BJ (cell line): ENCODE measurements around the gene TEX19. TPM values are rescaled to one million over a fixed set of nuclear protein-coding genes. Genes with fewer than 3 reads are reported as not detected.
"Not testable (repeated sequence)": the region's sequence is repeated elsewhere in the genome, so short reads cannot be mapped to it uniquely, and the experiment has no call there.

Experiments used
- CTCF ChIA-PET: fragments of 350-600 bp; formaldehyde crosslinking; extraction: SDS; loops from one replicate; lab custom pipeline; 2021; ENCODE audit warnings: antibody characterized with exemption, inconsistent platforms; lab: Yijun Ruan, JAX
- POLR2A ChIA-PET: fragments of 300-600 bp; sonication (Branson Sonifier 250); formaldehyde crosslinking; extraction: SDS; loops from one replicate; lab custom pipeline; 2021; ENCODE audit warnings: antibody characterized with exemption; lab: Charles Lee
- DNase-seq: peaks from one replicate; pipeline ENCODE4 v3.0.0-alpha.2; 2011; ENCODE audit warnings: low read depth
- H3K27me3 ChIP-seq: 2 replicates; pipeline ENCODE4 v1.6.0; 2011; ENCODE audit warnings: low read length; ENCODE audit not compliant: control insufficient read depth, insufficient read depth
- H3K36me3 ChIP-seq: 2 replicates; pipeline ENCODE4 v1.5.1; 2011; ENCODE audit warnings: low read length; ENCODE audit not compliant: control insufficient read depth, insufficient read depth
- H3K4me3 ChIP-seq: 2 replicates; pipeline ENCODE4 v1.5.1; 2011; ENCODE audit warnings: low read depth, mild to moderate bottlenecking, control low read depth, low read length
- polyA plus RNA-seq: library from polyadenylated mRNA; depleted of rRNA; stranded (reverse); fragments of >200 nt; gene quantifications from 2 replicates; pipeline ENCODE4 v1.2.3, GENCODE V29; 2011
- TF ChIP-seq, protein P1 (sequence below): IDR thresholded peaks from 2 replicates; pipeline ENCODE4 v1.5.1; 2011; ENCODE audit warnings: low read depth, mild to moderate bottlenecking, control low read depth, inconsistent platforms, low read length, moderate library complexity; ENCODE audit not compliant: insufficient read depth

Gene TEX19
- polyA plus RNA-seq, 1 experiment = 0.06 TPM

GRCh38 chr17:82377924-82378740, 19.1 kb downstream of the TEX19 start:
- CTCF ChIA-PET = interaction anchor here (0.7 to 0.9 kb wide), 2 partner anchors 13 to 39 kb away, joined by 3 to 4 read pairs; no protein-coding TSS in a partner anchor

DNA sequence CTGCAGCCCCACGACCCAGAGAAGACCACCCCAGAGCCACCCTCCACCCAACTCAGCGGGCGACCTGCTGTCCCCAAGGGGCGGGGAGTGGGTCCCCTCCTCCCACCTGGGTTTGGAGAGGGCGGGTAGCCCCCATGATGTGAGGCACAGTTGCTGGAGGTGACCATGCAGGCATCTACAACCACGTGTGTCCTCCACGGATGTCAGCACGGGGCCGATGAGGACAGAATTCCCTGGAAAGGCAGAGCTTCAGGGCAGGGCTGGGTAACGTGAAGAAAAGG, 19.6 kb downstream of the TEX19 start:
- TF ChIP-seq, protein P1, sequence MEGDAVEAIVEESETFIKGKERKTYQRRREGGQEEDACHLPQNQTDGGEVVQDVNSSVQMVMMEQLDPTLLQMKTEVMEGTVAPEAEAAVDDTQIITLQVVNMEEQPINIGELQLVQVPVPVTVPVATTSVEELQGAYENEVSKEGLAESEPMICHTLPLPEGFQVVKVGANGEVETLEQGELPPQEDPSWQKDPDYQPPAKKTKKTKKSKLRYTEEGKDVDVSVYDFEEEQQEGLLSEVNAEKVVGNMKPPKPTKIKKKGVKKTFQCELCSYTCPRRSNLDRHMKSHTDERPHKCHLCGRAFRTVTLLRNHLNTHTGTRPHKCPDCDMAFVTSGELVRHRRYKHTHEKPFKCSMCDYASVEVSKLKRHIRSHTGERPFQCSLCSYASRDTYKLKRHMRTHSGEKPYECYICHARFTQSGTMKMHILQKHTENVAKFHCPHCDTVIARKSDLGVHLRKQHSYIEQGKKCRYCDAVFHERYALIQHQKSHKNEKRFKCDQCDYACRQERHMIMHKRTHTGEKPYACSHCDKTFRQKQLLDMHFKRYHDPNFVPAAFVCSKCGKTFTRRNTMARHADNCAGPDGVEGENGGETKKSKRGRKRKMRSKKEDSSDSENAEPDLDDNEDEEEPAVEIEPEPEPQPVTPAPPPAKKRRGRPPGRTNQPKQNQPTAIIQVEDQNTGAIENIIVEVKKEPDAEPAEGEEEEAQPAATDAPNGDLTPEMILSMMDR = no peak
- CTCF ChIA-PET = interaction anchor here (0.7 to 0.9 kb wide), 2 partner anchors 14 to 40 kb away, joined by 3 to 4 read pairs; no protein-coding TSS in a partner anchor
- no peak overlapping the region for H3K4me3 ChIP-seq
- no peak for DNase-seq
- H3K27me3 ChIP-seq = peaks cover 12% of the 10 kb centered on the region
- POLR2A ChIA-PET = no interaction called here
- no peaks in the 10 kb centered on the region for H3K36me3 ChIP-seq

More at GRCh38 chr17:82377924-82378740, 19.1 kb downstream of the TEX19 start:
- H3K27me3 ChIP-seq = peaks cover 12% of the 10 kb centered on the region
- no peak for DNase-seq
- H3K4me3 ChIP-seq = no peak overlapping the region
- no peaks in the 10 kb centered on the region for H3K36me3 ChIP-seq
- POLR2A ChIA-PET = no interaction called here
- TF ChIP-seq, protein P1 = no peak

- no peak for DNase-seq
- H3K36me3 ChIP-seq = no peaks in the 10 kb centered on the region
- ChIA-PET POLR2A (no interaction called here), CTCF (interaction anchor here (0.6 kb wide), 1 partner anchor 19 kb away, joined by 3 read pairs; no protein-coding TSS in a partner anchor)
- no peak overlapping the region for H3K4me3 ChIP-seq
- peaks cover 10% of the 10 kb centered on the region for H3K27me3 ChIP-seq
- TF ChIP-seq, protein P1 = no peak
Measured at GRCh38 chr17:82380860-82381702, 22.0 kb downstream of the TEX19 start.

- peaks cover 11% of the 10 kb centered on the region for H3K27me3 ChIP-seq
- H3K4me3 ChIP-seq, CTCF ChIA-PET, POLR2A ChIA-PET, DNase-seq, H3K36me3 ChIP-seq: not testable (repeated sequence)
Measured at GRCh38 chr17:82381703-82382009, 22.6 kb downstream of the TEX19 start.

DNA sequence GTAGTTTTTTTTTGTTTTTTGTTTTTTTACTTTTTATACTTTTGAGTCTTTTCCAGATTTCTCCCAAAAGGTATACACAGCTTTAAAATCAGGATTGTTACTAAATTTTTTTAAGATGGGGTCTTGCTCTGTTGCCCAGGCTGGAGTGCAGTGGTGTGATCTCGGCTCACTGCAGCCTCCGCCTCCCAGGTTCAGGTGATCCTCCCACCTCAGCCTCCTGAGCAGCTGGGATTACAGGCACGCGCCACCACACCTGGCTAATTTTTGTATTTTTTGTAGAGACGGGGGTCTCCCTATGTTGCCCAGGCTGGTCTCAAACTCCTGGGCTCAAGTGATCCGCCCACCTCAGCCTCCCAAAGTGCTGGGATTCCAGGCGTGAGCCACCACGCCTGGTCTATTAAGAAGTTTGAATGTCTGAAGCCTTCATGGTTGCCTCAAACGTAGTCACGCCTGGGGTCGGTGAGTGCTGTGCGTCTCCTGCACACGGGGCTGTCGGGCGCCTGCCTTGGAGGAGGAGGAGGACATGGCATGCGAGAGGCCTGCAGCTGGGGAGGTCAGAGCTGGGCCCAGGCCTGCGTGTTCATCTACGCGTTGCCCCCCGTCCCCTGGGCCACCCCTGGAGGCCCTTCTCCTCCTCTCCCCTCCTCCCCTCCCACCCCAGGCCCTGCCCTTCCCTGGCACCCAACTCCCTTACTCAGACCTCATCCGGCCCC, 23.3 kb downstream of the TEX19 start:
- POLR2A ChIA-PET = not testable (repeated sequence)

GRCh38 chr17:82382933-82383255, 23.8 kb downstream of the TEX19 start:
- ChIA-PET CTCF (no interaction called here), POLR2A (no interaction called here)
- Histone ChIP-seq H3K27me3 (peaks cover 15% of the 10 kb centered on the region), H3K4me3 (no peak overlapping the region), H3K36me3 (no peaks in the 10 kb centered on the region)
- DNase-seq = no peak
- TF ChIP-seq, protein P1 = no peak

More for the DNA sequence above, 23.3 kb downstream of the TEX19 start:
- H3K36me3 ChIP-seq, H3K4me3 ChIP-seq, DNase-seq, CTCF ChIA-PET: not testable (repeated sequence)
- H3K27me3 ChIP-seq = peaks cover 12% of the 10 kb centered on the region
